ENCODE data around the gene EDNRA.
A peak's percentile ranks its signal among the peaks of the same experiment; 100 is the strongest.
"Not testable (repeated sequence)": the region's sequence is repeated elsewhere in the genome, so short reads cannot be mapped to it uniquely, and the experiment has no call there.

The EDNRA gene

DNA sequence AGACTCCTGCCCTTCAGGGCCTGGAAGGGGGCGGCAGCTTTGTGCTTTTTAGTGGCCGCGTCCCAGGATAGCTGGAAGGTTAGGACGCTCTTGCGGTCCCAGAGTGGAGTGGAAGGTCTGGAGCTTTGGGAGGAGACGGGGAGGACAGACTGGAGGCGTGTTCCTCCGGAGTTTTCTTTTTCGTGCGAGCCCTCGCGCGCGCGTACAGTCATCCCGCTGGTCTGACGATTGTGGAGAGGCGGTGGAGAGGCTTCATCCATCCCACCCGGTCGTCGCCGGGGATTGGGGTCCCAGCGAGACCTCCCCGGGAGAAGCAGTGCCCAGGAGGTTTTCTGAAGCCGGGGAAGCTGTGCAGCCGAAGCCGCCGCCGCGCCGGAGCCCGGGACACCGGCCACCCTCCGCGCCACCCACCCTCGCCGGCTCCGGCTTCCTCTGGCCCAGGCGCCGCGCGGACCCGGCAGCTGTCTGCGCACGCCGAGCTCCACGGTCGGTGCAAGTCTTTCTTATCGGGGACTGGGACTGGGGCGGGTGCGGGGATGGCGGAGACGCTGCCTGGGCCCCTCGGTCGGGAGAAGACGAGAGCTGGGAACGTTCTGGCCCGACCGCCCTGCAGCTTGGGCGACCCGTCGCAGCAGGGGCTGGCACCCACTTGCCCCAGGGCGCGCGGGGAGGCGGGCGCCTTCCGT is at the start of gene EDNRA:
Gene EDNRA (plus strand): TSS at position 207 of the 686 bp plus-strand sequence. CDS start 4,585 bp downstream, outside the sequence.
- DNase-seq, result no peak

DNA sequence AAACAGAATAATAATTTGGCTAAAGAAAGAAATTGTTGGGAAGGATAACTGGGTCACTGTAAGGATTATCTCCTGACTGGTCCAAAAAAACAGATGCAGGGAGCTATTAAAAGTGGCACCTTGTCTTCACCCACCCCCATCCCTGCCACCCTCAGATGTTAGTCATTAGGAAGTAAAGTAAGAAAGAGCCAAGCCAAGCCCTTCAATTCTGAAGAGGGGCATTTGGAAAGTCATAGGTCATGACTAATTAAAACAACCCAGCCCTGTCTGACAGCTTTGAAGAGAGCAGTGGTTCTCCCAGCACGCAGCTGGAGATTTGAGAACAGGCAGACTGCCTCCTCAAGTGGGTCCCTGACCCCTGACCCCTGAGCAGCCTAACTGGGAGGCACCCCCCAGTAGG is 46.5 kb upstream of the EDNRA start:
- not testable (repeated sequence) for DNase-seq

DNA sequence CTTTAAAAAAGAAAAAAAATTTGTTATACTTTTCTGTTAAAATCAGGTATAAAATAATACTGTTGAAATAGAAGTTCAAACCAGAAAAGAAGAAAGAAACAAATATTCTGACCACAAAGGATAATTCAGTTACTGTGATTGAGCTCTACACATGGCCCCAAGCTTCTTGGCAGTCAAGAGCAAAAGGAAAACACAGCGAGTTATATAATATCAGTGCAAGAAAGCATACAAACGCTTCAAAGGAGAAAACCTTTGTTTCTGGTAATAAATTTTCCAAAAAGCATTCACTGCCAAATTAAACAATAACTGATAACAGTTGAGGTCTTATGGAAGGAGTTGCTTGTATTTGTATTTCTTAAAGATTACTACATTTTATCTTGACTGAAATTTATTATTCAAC is 40.5 kb upstream of the EDNRA start:
- no peak for DNase-seq

DNA sequence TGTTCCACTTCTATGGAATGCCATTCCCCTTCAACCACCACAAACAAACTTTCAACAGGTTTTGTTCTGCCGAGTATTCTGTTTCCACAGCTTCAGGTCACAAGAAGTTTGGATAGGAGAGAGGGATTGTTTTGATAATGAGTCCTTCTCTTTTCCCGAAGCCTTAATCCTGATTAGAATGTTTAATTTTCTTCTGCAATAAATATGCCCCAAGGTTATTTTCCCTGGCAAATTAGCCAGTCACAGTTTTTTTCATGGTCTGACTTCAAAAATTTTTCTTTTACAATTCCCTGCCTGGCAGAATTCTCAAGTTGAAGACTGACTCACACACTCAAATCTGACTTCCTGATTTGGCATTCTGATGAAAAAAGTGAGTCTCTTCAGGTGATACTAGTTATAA is 33.1 kb upstream of the EDNRA start:
- no peak for DNase-seq

DNA sequence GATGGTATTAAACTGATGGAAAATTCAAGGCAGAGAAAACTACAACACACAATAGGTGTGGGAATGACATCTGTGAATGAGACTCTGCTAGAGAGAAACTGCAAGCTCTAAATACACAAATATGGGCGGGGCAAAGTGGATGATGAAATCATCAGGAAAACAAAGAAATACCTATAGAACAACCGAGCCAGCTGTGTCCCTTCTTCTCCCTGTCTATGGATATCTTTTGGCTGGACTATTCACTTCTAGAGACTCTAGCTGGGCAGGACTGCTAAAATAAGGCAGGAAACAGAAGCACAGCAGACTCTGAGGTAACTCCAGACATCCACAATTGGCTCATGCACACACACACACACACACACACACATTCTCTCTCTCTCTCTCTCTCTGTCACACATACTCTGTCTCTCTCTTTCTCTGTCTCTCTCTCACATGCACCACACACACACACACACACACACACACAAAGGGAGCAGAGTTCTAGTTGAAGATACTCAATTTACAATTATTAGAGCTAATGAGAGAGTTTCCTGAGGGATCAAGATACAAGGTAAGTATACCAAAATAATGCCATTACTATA is 27.2 kb upstream of the EDNRA start:
- DNase-seq, result no peak

DNA sequence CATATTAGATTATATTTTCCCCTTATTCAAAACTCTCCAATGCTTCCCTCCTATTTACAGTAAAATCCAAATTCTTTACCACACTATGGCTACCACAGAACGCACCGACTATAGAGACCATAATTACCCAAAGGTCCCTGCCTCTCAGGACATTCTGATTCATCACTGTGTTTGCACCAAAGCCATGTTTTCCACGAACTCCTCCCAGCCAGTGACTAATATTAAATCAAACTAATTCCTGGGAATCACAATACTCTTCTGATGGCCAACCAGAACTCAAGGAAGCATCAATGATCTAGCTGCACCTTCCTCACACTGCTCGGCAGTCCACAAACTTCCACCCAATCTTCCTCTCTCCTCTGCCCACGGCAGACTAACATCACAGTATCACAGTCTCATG is 24.2 kb upstream of the EDNRA start:
- no peak for DNase-seq

DNA sequence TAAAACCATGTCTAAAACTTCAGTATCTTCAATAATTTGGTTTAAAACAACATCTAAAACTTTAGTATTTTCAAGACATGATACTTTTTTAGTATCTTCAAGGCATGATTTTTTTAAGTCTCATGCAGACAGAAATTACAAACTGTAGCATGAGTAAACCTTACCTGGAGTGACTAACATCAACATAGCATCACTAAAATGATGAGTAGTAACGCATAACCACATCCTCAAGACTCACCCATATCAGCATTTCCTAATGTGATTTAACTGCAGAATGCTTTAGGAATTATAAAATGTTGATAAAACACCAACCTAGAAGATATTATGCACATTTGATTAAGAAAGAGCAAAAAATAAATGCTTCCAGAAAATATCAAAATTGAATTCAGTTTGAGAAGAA is 19.7 kb upstream of the EDNRA start:
- DNase-seq, result no peak

DNA sequence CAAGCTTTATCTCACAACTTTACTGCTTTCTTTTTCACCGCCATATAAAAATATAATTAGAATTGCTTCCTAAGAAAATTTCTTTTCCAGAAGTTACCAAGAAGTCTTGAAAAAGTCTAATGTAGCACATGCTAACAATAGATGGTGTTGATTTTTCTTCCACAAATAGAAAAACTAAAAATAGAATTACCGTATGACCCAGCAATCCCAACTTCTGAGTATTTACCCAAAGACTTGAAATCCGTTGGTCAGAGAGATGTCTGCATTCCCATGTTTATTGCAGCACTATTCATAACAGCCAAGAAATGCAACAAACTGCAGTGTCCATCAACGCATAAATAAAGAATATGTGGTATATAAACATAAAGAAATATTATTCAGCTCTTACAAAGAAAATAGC is 17.8 kb upstream of the EDNRA start:
- DNase-seq, result no peak

DNA sequence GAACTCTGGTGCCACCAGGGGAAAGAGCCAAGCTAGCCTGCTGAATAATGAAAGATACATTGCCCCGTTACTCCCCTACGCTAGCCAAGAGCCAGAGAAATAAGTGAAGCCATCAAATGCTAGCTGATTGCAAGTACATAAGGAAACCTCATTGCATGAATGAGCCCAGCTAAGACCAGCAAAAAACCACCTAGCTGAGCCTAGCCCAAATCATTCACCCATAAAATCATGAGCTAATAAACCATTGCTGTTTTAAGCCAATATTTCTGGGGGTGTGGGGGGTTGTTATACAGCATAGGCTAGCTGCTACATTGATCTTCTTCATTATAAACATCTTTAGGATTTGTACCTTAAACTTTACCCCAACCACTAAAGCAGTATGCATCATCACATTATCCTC is 15.4 kb upstream of the EDNRA start:
- DNase-seq, result no peak

DNA sequence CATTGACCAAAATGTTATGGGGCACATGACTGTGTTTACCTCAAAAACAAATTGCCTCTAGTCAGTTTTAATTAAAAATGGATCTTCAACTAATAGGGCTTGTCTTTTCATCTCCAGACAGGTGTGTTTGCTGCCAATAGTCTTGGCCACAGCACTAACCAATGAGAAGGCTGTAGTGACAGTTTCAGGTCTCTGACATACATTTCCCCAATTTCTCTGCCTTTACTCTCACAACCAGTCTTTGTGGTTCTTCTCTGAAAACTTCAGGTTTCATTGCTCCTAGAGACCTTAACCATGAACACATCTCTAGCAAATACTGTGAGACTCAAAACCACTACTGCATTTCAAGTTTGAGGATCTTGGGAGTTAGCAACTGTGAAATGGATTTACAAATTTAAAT is 3.5 kb upstream of the EDNRA start:
- no peak for DNase-seq

DNA sequence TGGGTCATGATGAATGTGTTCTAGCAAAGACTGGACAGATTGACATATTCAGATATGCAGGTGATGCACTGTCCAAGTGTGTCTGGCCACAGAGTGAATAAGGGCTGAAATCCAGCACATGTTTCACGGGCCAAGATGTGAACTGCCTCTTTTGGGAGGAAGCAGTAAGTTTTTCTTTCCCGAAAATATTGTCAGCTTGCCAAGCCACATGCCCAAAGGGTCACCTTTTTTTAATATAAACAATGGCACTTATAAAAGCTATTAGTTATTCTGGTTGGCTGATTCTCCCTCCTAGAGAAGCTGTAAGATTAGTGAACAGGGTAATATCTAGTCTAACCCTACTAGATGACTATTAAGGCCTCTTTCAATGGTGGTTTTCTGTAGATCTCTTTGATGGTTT is 1.5 kb upstream of the EDNRA start:
- DNase-seq, result no peak

DNA sequence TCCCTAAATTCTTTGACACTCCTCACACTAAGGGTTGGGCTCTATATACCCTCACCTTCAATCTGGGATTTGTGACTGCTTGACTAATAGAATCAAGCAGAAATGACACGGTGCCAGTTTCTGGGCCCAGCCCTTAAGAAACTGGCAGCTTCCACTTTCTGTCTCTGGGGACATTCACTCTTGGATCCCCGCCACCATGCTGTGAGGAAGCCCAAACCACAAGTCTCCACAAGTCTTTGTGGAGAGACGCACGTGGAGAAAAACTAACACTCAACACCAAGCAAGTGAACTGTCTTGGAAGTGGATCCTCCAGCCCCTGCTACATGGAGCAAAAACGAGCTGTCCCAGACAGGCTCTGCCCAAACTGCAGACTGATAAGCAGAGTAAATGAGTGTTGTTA is 1.1 kb upstream of the EDNRA start:
- DNase-seq, result peak; percentile 5

DNA sequence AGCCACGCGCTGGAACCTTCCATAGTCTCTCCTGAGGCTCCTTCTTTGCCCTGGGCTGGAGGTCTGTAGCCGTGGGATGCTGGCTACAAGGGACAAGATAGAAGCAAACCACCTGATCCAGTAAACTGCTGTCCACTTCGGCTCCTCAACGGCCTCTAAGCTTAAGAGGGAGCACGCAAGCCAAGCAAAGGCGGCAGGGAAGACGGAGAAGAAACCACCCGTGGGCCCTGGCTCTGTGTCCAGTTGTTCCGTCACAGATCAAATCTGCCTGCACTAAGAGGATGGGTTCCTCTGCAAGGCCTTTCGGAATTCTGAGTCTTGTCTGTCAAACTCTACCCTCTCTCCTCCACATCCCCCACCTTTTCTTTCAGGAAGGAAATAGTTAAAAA is 401 bp upstream of the EDNRA start:
- DNase-seq, result no peak

DNA sequence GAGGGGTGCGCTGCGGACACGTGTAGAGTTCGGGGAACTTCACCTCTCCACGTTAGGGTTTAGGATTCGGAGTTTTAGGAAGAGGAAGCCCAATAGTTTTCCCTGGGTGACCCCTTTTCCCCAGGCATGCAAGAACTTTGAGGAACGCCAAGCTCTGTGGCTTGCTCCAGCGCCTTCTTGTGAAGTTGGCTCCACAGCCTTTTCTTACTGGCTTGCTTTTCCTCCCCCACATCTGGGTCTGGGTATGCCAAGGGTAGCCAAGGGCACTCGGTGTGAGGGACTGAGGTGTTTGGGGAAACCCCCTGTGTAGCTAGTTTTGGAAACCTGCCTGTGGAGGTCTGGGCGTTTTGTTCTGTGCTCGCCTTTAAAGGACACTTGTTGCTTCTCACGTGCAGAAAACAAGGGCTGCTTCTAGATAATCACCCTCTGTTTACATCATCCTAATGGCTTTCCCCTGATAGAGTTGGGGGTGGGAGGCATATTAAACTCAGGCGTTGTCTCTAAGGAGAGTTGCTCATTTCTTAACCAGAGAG is 746 bp downstream of the EDNRA start:
- DNase-seq, result no peak

DNA sequence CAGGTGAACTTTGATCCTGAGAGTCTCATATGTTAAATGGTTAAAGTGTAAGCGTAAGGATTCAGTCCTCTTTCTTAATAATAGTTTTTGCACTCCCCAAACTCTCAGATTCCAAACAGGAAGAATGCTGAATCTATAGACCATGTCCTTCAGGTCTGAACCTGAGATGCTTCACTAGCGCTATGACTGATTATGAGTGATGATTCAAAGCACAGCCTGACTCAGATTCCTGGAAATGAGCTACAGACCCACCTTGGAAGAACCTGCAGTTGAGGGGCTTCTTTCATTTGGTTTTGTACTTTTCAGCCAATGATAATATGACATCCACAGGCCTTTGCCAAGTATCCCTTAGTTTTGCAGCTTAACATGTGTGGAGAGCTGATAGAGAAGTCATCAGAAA is 1.4 kb downstream of the EDNRA start:
- no peak for DNase-seq

DNA sequence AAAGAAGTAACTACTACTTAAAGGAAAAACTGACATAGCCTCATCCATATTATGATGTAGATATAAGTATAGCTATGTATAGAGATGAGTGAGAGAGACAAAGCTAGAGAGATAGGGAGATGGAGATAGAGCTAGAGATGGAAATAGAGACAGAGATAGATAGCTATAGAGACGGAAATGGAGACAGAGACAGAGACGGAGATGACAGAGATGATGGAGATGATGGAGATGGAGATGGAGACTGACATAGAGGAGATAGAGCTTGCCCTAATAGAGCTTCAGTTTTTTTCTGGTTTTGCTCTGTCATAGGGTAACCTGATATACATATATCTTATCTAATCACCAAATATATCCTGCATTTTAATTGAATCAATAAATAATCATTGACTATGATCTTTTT is 4.3 kb downstream of the EDNRA start:
- DNase-seq, result no peak

DNA sequence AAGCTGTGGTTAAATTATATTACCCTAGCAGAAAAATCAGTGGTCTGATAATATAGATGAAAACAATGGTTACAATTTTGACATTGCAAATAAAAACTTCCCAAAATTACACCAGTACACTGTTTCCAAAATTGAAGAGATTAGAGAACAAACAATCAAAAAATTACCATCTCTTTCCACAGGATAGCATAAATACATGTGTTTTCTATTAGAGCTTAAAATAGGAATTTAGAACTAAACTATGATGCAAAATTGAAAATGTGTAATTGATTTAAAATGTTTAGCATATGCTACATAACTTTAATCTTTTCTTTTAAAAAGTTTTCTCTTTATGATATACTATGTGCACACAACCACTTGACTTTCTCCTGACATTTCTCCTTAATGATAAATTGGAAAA is 6.7 kb downstream of the EDNRA start:
- DNase-seq, result no peak

DNA sequence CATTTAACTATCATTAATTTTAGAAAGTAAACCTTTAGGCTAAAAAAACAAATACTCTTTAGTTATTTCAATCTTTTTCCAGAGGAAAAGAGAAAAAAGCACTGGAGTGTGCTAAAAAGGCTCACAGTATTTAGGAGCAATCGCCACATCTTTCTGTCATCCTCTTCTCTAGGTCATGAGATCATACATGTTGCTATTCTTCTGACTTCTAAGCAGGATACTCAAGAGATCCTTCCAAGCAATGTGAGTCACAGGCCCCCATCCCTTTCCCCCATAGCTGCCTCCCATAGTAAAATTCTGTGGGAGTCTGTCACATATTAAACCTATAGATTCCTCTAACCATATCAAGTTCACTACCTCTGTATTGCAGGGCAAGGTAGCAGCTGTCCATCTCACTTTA is 7.7 kb downstream of the EDNRA start:
- DNase-seq, result no peak

DNA sequence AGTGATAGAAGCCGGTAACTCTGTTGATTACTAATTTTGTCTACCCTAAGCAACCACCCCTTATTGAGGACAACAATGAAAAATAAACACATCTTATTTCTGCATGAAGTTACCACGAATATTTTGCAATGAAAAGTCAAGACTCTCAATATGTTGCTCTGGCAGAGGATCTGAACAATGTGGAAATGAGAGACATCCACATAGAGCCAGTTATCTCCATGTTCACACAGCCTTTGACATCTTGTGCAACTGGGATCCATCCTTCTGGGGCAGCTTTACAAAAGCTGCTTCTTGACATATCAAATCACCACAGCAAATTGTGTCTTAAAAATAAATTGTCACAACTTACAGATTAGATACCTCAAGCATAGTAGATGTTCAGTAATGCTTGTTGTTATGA is 10.2 kb downstream of the EDNRA start:
- no peak for DNase-seq

DNA sequence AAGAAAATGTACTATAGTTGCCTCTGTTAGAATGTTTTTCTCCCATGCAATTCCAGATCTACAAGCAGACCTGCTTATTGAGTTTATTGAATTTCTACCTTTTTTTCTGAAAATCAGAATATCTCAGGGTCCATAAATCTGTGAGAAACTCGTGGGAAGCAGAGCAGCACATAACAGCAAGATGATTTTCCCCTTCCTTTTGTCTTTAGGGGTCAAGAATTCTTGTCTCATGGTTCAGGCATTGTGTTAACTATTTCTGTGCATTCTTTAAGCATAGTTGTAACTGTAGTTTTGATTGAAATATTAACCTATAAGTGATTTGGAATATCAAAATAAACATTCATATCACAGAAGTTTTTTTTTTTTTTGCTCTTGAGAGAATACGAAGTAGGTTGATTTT is 11.4 kb downstream of the EDNRA start:
- no peak for DNase-seq

DNA sequence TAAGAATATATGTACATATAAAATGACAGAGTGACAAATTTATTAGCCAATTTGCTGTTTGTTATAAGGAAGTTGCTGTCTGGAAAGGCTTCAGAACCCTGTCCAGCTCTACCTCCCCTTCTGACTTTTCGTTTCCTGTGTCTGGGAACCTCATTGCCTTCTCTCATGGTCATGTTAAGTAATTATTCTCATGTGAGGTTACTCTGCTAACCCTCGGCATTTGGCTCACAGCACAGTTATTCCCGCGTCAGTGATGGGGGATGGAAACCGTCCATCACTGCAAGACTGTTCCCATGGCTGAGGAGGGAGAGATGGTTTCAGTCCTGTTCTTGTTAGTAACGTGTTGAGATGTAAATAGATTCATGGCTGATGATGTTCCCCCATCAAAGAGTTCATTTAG is 11.9 kb downstream of the EDNRA start:
- no peak for DNase-seq

DNA sequence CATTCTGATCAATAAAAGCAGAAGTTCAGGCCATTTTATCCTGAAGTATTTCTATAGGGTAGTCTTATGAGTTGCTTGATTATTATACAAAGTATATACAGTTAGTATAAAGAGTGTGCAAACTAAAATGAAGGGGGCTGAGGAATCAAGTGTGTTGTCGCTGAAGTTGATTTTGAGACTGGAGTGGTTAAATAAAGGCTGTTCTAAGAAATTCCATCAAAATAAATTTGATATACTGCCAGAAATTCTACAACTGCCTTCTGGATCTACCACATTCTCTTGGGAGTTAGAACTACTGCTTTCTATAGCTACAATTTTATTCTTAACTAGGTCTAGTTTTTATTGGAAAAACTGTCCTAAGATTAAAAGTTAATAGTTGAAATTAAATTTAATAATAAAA is 12.4 kb downstream of the EDNRA start:
- no peak for DNase-seq

DNA sequence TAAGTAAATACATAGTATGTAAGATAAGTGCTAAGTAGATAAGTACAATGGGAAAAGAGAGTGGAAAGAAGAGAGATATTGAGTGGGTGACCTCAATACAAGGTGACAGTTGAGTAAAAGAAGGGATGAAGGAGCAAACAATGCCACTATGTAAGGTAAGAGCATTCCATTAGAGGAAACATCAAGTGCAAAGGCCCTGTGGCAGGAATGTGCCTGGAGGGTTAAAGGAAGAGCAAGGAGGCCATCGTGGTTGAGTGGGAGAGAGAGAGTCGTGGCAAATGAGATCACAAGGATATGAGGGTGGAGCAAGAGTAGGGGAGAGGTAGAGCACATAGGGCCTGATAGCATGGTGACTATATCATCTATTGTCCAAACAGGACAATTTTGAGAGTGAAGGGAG is 13.4 kb downstream of the EDNRA start:
- no peak for DNase-seq

DNA sequence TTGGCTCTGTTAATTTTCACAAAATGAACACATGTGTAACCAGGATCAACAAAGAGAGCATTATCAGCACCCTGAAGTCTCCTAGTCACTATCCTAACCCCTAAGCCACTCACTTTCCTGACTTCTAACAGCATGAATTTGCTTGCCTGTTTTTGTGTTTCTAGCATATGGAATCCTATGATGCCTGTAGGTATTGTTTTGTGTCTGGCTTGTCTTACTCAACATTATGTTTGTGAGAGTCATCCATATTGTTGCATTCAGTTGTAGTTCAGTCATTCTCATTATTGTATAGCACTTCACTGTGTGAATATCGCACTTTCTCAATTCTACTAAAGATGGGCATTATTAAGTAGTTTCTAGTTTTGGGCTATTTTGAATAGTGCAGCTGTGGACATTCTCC is 15.6 kb downstream of the EDNRA start:
- DNase-seq, result no peak

DNA sequence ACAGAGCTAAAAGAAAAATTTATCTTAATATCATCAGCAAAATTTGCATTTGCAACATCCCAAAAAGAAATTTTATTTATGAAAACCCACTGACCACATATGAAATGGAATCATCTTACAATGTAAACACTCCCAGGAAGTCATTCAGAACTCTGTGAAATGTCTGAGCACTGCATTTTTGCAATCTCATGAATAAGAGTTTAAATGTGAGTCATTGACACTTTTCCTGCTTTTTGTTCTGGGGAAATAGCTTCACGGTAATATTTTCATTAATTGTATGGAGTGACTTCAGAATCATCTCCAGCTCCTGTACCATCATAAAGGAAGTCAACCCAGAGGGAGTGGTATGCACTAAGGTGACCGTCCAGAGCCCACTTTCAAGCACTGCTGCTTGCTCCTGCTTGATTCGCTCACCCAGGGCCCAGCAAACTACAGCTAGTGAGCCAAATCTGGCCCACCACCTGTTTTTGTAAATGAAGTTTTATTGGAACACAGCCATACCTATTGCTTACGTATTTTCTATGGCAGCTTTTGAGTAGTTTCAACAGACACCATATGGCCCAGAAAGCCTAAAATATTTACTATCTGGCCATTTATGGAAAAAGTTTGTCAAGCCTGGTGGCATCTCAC is 17.2 kb downstream of the EDNRA start:
- DNase-seq, result no peak
